Measurements from ENCODE around the gene NCAM1.
A peak's percentile ranks its signal among the peaks of the same experiment; 100 is the strongest.

NCAM1 gene

DNA sequence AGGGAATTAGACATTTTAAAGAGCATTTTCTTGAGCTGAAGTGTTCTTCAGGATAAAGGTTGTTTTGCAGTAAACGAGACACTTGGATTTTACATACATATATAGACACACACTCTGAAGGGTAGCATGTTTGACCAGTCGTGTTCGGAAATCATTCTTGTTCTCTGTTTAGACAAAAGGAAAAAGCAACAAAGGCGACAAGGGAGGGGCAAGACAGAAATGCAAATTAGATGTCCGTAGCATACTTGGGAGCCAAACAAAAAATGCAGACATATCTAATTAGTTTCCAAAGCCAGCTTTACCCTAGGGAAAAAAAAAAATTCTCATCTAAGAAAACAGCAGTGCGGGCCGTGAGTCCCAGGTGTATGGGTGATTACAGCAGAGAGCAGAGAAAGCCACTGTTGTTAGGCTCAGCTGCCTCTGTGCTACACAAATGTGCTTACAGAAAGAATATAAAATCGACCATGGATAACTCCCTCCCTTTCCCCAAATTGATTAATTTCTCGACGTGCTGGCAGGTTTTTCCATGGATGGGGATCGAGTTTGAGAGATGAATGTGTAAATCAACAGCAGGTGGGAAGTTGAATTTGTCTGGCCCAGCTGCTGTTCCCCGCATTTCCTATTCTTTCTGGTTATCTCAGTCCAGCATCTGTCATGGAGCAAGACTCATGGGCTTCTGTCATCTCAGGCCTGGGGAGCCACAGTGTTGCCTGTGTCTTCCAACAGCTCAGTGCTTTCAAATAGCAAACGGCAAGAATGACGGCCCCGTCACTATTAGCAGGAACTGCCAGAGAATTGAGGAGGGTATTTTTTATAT is 176.7 kb downstream of the NCAM1 start:
- peak; percentile 61 for DNase-seq

GRCh38 chr11:113138731-113139130 is 177.5 kb downstream of the NCAM1 start:
- DNase-seq = no peak

- no peak for DNase-seq
Measured at GRCh38 chr11:113141010-113141409, 179.8 kb downstream of the NCAM1 start.

DNA sequence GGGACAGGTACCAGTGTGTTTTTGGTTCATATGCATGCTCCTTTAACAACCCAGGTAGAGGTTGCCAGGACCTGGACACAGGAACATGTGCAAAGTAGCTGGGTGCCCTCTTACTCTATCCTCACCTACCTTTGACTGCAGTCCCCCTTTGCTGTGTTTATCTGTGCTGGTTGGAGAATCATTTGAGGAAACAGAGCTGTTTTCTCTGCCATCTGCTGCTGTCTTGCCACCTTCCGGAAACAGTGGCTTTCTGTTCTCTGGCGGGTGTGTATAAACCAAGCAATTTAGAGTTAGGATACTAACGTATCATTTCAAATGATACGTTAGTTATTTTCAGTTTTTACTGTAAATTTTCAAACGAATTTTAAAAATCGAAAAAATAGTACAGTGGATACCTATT is 181.3 kb downstream of the NCAM1 start:
- no peak for DNase-seq

DNA sequence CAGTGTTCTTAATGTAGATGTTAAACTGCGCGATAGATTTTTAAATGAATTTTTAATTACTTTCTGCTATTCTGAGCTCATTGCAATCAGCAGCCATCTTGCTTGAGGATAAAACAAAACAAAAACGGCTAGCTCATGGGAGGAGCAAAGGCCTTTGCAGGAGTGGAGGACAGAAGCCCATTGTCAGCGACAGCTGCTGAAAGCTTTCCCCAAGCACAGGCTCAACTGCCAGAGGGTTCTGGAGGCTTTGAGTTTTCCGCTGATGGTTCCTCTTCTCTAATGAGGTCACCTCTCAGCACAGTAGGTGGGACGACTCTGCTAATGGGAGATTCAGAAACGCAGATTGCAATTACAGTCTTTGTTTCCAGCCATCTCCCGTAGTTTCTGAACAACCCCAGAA is 186.0 kb downstream of the NCAM1 start:
- DNase-seq = peak; percentile 54

- no peak for DNase-seq
Measured at GRCh38 chr11:113148076-113148475, 186.9 kb downstream of the NCAM1 start.

- no peak for DNase-seq
Measured at GRCh38 chr11:113148652-113149051, 187.4 kb downstream of the NCAM1 start.

- DNase-seq = no peak
Measured at GRCh38 chr11:113151521-113151920, 190.3 kb downstream of the NCAM1 start.

DNA sequence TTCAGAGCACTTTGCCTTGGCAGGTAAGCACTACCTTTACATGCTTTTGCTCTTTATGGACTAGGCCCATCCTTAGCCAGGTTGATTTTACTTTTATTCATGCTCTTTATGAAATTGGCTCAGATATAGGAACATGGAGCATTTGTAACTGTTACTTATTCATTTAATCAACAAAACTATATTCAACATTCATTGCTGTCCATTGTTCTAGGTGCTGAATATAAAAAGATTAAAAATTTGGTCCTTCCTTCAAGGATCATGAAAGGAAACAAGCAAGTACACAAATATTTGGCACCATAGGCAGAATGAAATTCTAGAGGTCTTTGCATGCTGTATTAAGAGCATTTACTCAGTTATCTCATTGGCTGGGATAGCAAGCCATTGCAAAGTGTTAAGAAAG is 191.3 kb downstream of the NCAM1 start:
- no peak for DNase-seq

GRCh38 chr11:113153847-113154246 is 192.6 kb downstream of the NCAM1 start:
- no peak for DNase-seq

GRCh38 chr11:113159988-113160807 is 199.0 kb downstream of the NCAM1 start:
- DNase-seq = peak; percentile 55

DNA sequence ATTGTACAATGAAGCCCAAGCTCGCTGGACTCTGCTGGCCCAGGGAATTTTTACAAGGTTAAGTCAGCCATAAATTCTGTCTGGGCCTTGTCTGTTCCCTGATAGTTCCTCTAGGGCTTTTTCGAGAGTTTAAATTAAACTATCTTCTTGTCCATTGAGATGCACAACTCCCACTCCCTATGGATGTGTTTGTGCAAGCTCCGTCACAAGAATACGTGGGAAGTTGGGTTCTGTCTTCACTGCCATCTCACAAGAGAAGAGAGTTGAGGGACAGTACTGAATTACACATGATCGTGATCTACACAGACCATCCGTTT is 199.5 kb downstream of the NCAM1 start:
- no peak for DNase-seq

- peak; percentile 96 for DNase-seq
Measured at GRCh38 chr11:113161711-113162591, 200.7 kb downstream of the NCAM1 start.

DNA sequence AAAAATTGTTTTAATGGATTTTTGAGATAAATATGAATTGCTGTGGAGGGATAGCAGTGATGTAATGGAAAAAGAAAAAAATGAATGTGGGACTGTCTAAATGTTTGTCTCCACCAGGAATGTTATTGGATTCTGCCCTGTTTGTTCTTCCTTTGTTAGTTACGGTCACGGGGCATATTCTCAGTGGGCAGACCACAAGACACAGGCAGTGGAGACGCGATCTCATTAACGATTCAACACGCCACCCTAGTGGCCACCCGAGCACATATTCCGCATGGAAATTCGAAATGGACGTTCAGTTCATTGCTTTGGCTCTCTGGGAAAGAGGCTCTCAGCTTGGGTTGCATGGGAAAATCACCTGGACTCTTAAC is 201.4 kb downstream of the NCAM1 start:
- DNase-seq = peak; percentile 75

DNA sequence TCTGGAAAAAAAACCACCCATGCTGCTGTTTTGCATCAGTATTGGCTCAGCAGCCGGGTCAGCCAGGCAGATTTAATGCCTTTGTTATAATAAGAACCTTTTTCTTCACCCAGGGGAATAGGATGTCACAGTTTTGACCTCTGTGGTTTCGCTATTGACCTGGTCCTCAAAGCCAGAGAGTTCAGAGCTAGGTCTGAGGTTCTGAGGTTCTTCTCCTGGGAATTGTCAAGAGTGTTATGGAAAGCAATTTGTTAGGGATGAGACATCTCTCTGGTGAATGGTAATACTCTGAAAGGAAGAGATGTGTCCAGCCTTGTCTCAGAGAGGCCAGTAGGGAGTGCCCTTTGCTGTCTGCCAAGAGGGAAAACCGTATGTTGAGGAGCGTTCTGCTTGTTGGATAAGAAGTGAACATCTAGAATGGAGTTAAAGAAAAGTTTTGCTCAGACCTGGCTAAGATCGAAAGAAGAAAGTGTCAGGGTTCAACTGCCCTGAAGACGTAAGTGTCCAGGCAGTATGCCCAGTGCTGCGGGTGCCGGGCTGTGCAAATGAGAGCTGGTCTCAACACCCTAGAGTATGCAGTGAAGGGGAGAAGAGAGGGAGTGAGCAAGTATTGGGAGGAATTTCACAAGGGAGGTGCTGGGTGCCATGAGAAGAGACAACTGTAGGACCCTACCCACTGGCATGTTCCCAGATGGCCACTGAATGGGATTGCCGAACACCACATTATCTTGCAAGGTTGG is 202.2 kb downstream of the NCAM1 start:
- no peak for DNase-seq

- no peak for DNase-seq
Measured at GRCh38 chr11:113166280-113166679, 205.1 kb downstream of the NCAM1 start.

DNA sequence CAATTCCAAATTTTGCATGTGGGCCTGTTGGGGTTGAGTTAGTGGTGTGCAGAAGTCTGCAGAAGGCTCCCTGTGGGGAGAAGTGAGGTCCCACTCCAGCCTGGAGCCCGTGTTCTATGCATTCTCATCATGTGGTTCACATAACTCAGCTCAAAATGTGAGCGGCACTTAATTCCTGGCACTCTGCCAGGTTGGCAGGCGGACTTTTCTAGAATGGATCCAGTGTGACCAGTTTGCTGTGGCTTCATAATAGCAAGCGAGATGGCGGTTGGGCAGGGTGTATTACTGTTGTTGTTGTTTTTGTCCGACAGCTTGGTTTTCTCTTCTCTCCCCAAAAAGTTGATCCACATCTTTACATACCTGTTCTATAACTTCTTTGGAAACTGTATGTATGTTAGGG is 206.4 kb downstream of the NCAM1 start:
- no peak for DNase-seq

GRCh38 chr11:113168354-113169342 is 207.4 kb downstream of the NCAM1 start:
- DNase-seq = no peak

GRCh38 chr11:113172382-113172951 is 211.2 kb downstream of the NCAM1 start:
- DNase-seq = no peak

DNA sequence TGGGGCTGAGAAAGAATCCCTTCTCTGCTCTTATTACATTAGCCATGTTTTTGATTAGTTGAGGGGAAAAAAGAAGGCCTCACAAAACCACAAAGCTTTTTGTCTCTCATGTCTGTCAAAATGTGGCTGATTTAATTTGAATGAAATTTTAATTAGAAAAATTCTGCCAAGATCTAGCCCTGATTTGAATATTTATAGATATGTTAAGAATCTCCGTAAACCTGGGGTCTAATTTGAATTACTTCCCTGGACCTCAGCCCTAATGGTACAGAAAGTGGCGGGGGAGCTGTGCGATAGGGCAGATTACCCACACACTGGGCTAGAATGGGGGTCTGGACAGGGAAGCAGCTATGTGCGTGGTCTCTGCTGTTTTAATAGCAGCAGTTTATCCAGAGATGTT is 211.9 kb downstream of the NCAM1 start:
- DNase-seq = no peak

DNA sequence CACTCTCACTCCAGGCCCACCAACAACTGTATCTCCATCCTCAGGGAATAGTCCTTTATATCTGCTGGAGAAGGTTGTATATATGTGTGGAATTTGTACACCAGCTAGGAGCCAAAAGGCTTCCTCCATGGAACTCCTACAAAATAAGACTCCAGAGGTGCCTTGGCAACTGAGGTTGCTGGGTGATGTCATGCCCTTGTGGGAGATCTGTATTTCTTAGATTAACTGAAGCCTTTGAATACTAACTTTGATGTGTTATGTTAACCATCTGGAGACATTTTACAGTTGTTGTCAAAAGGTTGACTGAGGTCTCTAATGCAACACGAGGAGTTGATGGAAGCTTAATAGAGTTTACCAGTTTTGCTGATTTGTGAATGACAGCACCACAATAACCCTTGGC is 213.7 kb downstream of the NCAM1 start:
- no peak for DNase-seq

Measured in NCI-H1092 treated with DMSO at 0.1 percent for 48 hours (cell line).